Fibroblast of villous mesenchyme (primary cell): ENCODE results near the gene ZNF14. TPM values are rescaled to one million over a fixed set of nuclear protein-coding genes. Genes with fewer than 3 reads are reported as not detected.
"Not testable (repeated sequence)": the region's sequence is repeated elsewhere in the genome, so short reads cannot be mapped to it uniquely, and the experiment has no call there.

Experiments
- DNase-seq: peaks from one replicate; pipeline ENCODE4 v3.0.0-alpha.2; 2010; ENCODE audit warnings: low read depth
- H3K4me3 ChIP-seq: 2 replicates; pipeline ENCODE4 v1.5.1; 2011; ENCODE audit warnings: low read depth, mild to moderate bottlenecking, low read length
- total RNA-seq: library from RNA; depleted of rRNA; stranded (reverse); fragments of >200 nt; gene quantifications from 2 replicates; pipeline ENCODE4 v1.2.3, GENCODE V29; 2012
- TF ChIP-seq, protein P1 (sequence below): IDR thresholded peaks from 2 replicates; pipeline ENCODE4 v1.5.1; 2012; ENCODE audit warnings: low read depth, mild to moderate bottlenecking, low read length; ENCODE audit not compliant: insufficient read depth

ZNF14 gene
- total RNA-seq, 1 donor, result 7.8 TPM

DNA sequence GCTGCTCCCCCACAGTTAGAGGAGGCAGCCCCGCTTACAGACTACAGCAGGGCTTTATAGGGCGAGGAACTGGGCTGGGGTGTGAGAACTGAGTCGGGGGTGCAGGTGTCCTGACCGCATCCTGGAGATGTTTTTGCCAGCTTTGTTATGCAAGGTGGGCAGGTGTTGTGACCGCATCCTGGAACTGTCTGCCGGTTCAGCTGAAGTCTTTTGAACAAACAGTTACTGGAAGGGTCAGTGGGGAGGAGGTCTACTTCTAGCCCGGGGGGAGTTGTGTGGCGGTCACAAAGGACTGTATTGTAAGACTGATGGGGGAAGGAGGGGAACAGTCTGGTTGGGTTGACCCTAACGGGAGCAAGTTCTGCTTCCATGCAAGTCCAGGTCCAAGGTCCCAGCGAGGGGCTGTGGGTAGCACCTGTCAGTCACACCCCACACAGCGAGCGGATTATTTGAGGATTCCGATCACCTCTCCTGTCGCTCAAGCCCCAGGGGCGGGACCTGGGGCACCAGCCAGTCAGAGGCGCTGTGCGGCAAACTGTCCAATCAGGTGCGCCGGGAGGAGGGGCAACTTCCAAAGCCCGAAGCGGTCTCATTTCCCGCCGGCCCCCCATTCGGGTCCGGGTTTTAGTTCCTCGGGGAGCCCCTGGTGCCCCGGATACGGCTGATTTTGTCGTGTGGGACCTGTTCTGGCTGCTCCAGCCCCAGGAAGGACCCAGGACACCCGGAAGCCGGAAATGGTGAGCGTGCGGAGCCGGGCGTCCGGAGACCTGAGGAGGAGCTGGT is 64.5 kb downstream of the ZNF14 start, which contains the start of gene ZNF101:
TSS of gene ZNF101 (plus strand) at position 610 of the 783 bp plus-strand sequence. CDS start at position 735, 125 bp downstream.
- H3K4me3 ChIP-seq, result peak within 1 kb of the TSS; percentile 84
- TF ChIP-seq, protein P1, sequence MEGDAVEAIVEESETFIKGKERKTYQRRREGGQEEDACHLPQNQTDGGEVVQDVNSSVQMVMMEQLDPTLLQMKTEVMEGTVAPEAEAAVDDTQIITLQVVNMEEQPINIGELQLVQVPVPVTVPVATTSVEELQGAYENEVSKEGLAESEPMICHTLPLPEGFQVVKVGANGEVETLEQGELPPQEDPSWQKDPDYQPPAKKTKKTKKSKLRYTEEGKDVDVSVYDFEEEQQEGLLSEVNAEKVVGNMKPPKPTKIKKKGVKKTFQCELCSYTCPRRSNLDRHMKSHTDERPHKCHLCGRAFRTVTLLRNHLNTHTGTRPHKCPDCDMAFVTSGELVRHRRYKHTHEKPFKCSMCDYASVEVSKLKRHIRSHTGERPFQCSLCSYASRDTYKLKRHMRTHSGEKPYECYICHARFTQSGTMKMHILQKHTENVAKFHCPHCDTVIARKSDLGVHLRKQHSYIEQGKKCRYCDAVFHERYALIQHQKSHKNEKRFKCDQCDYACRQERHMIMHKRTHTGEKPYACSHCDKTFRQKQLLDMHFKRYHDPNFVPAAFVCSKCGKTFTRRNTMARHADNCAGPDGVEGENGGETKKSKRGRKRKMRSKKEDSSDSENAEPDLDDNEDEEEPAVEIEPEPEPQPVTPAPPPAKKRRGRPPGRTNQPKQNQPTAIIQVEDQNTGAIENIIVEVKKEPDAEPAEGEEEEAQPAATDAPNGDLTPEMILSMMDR, result no peak
- peak; percentile 88 for DNase-seq

DNA sequence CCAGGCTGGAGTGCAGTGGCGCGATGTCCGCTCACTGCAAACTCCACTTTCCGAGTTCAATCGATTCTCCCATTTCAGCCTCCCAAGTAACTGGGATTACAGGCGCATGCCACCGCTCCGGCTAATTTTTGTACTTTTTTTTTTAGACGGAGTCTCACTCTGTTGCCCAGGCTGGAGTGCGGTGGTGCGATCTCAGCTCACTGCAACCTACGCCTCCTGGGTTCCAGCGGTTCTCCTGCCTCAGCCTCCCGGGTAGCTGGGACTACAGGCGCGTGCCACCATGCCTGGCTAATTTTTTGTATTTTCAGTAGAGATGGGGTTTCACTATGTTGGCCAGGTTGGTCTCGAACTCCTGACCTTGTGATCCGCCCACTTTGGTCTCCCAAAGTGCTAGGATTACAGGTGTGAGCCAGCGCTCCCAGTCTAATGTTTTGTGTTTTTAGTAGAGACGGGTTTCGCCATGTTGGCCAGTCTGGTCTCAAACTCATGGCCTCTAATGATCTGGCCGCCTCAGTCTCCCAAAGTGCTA is 67.4 kb downstream of the ZNF14 start:
- DNase-seq, H3K4me3 ChIP-seq: not testable (repeated sequence)

DNA sequence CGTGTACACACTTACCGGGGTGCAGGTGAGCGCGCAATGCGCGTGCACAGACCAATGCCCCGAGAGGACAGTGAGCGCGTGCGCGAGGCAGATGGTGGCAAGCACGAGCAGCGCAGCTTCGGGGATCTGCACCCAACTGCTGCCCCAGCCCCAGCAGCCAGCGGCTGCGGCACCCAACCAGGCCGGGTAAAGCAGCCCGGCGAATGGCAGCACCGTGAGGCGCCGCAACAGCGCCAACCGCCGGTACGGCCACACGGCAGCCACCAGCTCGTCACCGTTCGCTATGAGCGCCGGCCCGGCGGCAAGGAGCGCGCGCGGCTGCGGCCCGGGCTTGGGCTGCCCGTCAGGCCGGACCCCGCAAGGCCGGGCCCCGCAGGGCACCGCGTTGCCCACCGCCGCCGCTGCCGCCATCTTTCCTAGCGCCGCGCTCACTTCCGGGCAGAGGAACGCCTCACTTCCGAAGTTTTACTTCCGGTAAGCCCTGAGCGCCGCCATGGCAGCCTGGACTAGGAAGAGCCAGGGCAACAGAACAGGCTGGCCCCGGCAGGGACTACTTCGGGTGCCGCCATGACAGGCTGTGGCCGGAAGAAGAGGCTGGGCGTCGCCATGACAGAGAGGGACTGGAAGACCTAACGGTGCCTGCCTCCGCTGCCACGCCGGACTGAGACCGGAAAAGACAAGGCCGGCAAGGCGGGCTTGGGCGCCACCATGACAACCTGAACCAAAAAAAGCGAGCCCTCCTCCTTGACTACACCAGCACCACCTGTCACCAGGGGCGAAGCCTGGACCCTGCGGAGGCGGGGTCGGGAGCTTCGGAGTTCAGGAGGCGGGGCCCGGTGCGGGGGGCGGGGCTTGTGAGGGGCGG is 69.4 kb downstream of the ZNF14 start, which contains the start of gene ATP13A1:
TSS of gene ATP13A1 (minus strand) at position 421 of the 865 bp plus-strand sequence. CDS start at position 411, 10 bp downstream.
- peak within 1 kb of the TSS; percentile 97 for H3K4me3 ChIP-seq
- TF ChIP-seq, protein P1, result no peak
- DNase-seq, result peak; percentile 98

DNA sequence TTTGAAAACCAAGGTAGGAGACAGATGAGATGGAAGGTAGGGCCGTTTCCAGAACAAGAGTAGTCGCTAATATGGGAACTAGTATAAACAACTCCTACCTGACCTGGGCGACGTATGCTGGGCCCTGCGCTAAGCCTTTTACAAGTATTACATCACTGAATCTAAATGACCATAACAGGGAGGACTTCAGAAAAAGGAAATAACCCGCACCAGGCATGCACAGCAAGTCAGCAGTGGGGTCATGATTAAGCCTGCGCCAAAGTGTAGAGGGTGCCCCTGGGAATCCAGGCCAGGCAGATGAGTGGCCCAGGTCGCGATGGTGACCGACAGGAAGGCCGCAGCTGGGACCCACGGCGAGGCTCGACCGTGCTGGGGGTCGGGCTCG is 70.0 kb downstream of the ZNF14 start:
- TF ChIP-seq, protein P1, result no peak
- no peak for DNase-seq
- H3K4me3 ChIP-seq, result peak overlapping the region; percentile 97

DNA sequence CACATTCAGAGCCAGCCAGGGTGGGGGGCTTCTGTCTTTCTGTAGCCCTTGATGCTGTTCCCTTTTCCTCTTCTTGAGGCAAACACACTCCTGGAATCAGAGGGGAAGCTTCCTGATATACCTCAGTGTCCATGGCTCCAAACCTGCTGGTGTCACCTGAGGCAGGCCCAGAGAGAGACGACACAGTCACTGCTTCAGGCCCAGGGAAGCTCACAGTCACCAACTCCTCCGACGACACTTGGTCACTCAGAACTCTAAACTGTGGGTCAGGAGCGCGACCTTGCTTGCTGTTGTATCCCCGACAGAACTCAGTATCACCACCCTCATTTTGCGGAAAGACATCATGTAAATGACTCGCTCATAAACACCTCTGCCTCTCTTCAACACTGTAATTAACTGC is 70.6 kb downstream of the ZNF14 start:
- DNase-seq, result no peak
- H3K4me3 ChIP-seq, result peak overlapping the region; percentile 97
- TF ChIP-seq, protein P1, result no peak

DNA sequence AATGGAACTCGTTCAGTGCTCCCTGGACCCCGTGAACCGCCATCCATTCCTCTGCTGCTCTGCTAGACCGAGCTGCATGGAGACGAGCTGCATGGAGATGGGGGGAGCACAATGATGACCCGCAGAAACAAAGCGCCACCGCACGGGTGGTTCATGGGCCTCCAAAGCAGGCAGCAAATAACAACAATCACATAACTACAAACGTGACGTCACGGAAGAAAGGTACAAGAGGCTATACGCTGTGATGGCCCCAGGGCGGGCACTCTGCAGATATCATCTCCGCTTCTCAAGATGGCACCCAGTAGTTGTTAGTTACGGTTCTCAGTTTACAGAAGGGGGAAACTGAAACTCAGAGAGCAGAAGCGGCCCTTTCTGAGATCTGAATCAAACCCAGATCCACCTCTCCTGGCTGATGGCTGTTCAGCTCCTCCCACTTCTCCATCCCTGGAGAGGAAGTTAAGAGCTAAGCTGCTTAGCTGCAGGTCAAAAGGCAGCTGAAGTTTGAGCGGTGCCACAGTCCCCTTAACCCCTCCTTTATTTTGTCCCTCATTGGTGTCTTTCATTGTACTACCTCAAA is 71.1 kb downstream of the ZNF14 start:
- no peak overlapping the region for H3K4me3 ChIP-seq
- DNase-seq, result no peak
- TF ChIP-seq, protein P1, result no peak

DNA sequence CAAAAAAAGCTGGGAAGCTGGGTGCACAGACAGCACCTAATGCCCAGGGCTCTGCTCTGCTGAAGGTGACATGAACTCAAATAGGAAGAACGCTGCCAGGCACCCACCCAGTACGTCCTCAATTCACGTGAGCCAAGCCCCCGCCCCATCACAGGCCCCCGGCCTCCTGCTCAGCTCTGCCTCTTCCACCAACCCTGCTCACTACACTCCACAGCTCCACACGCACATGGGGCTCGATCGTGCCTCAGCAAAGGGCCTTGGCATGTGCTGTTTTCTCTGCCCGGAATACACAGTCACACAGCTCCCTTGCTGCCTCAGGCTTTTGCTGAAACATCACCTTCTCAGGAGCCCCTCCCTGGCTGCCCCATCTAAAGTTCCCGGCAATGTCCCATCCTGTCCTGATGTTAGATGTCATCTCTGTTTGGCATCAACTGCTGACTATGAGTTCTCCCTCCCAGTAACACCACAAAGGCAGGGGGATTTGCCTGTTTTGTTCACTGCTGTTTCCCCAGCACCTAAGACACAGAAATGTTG is 71.7 kb downstream of the ZNF14 start:
- DNase-seq, result no peak
- H3K4me3 ChIP-seq, result no peak overlapping the region
- TF ChIP-seq, protein P1, result no peak
